Stimulated activated naive CD8-positive, alpha-beta T cell treated with anti-CD3 and anti-CD28 coated beads, Interleukin-15, Interleukin-2, amounts not matched to agents 100 ng/mL and 50 ng/mL, for 24 hours (primary cell): ENCODE data around the gene MGLL.
"Not testable (repeated sequence)": the region's sequence is repeated elsewhere in the genome, so short reads cannot be mapped to it uniquely, and the experiment has no call there.

Experiments
- H3K27ac Mint-ChIP-seq: one replicate; pipeline ENCODE4 v1.8.0; 2021; ENCODE audit warnings: mild to moderate bottlenecking, mixed read lengths
- H3K27me3 Mint-ChIP-seq: one replicate; pipeline ENCODE4 v1.8.0; 2021; ENCODE audit warnings: mixed read lengths
- H3K36me3 Mint-ChIP-seq: one replicate; pipeline ENCODE4 v1.8.0; 2021; ENCODE audit warnings: low read depth, mixed read lengths
- H3K4me1 Mint-ChIP-seq: one replicate; pipeline ENCODE4 v1.8.0; 2021; ENCODE audit warnings: low read depth, mixed read lengths
- H3K4me3 Mint-ChIP-seq: one replicate; pipeline ENCODE4 v1.8.0; 2021; ENCODE audit warnings: mild to moderate bottlenecking, mixed read lengths
- H3K9me3 Mint-ChIP-seq: one replicate; pipeline ENCODE4 v1.8.0; 2021; ENCODE audit warnings: mixed read lengths

The MGLL gene

DNA sequence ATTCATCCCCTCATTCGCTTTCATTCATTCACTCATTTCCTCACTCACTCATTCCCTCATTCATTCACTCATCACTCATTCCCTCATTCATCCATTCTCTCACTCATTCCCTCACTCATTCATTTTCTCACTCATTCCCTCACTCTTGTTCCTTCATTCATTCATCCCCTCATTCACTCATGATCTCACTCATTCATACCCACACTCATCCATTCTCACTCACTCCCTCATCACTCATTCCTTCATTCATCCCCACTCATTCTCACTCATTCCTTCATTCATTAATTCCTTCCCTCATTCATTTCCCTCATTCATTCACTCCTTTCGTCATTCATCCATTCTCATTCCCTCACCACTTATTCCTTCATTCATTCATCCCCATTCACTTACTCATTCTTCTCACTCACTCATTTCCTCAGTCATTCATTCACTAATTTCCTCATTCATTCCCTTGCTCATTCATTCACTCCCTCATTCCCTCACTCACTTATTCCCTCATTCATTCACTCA lies 135.0 kb downstream of the MGLL start:
- H3K27me3 Mint-ChIP-seq = no peaks in the 10 kb centered on the region
- H3K4me1 Mint-ChIP-seq = peaks cover 11% of the 10 kb centered on the region
- H3K9me3 Mint-ChIP-seq = no peaks in the 10 kb centered on the region
- no peak overlapping the region for H3K27ac Mint-ChIP-seq
- H3K4me3 Mint-ChIP-seq = no peak overlapping the region
- no peaks in the 10 kb centered on the region for H3K36me3 Mint-ChIP-seq

DNA sequence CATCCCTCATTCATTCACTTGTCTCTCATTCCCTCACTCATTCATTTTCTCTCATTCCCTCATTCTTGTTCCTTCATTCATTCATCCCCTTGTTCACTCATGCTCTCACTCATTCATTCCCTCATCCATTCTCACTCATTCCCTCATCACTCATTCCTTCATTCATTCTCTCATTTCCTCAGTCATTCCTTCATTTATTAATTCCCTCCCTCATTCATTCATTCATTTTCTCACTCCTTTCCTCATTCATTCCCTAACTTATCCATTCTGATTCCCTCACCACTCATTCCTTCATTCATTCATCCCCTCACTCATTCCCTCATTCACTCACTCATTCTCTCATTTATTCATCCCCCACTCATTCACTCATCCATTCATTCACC lies 135.8 kb downstream of the MGLL start:
- Mint-ChIP-seq H3K4me3 (no peak overlapping the region), H3K4me1 (peaks cover 11% of the 10 kb centered on the region), H3K27ac (no peak overlapping the region), H3K9me3 (no peaks in the 10 kb centered on the region), H3K27me3 (no peaks in the 10 kb centered on the region), H3K36me3 (no peaks in the 10 kb centered on the region)

DNA sequence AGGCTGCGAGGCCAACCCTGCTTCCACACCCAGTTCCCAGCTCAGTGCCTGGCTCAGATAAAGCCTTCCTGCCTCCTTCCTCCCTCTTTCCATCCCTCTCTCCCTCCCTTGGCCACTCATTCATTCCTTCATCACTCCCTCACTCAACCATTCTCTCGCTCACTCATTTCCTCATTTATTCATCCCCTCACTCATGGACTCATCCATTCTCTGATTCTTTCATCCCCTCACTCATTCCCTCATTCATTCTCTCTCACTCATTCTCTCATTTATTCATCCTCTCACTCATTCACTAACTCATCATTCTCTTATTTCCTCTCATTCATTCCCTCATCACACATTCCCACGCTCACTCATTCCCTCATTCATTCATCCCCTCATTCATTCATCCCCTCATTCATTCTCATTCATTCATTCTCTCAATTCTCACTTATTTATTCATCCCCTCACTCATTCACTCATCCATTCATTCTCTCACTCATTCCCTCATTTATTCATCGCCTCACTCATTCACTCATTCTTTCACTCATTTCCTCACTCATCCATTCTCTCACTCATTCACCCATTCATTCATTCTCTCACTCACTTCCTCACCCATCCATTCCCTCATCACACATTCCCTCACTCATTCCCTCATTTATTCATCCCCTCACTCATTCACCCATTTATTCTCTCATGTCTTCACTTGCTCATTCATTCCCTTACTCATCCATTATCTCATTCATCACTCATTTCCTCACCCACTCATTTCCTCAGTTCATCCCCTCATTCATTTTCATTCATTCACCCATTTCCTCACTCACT lies 136.4 kb downstream of the MGLL start:
- H3K4me1 Mint-ChIP-seq = peaks cover 11% of the 10 kb centered on the region
- no peak overlapping the region for H3K4me3 Mint-ChIP-seq
- H3K27me3 Mint-ChIP-seq = no peaks in the 10 kb centered on the region
- H3K36me3 Mint-ChIP-seq = no peaks in the 10 kb centered on the region
- H3K9me3 Mint-ChIP-seq = no peaks in the 10 kb centered on the region
- H3K27ac Mint-ChIP-seq = no peak overlapping the region

DNA sequence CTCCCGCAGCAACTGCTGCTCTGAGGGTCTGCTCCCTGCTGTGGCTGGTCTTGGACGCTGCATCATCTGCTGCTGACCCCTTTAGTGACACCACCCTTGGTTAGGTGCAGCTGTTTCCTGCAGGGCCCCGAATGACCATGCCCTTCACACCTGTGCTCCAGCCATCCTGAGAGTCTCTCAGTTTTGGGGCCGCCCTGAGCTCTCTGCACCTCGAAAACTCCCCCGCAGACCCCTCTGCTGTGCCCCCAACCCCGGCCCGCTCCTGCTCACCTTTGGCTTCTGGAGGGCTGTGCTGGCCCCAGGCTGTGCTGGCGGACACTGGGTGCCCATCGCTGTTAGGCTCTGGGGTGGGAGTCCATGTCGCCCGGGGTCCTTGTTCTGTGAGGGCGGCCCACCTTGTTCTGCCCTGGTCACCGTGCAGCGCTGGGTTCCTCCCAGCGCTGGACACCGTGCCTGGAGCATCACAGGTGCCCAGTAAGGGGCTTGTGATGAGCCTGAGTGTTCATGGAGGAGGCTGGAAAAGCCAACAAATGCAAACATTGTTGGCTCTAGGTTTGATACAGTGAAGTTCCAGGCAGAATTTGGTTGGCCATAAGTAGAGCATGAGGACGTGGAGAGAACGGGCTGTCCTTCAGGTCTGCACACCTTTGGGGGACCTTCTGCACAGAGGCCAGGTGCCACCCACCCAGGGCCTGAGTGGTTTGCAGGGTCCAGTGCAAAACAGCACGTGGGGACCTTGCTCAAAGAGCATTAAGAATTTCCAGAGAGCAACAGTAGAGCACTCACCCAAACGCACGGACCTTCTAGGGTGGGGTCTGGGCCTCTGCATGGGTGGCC lies 137.2 kb downstream of the MGLL start:
- Mint-ChIP-seq H3K27me3 (no peaks in the 10 kb centered on the region), H3K4me1 (peaks cover 11% of the 10 kb centered on the region), H3K9me3 (no peaks in the 10 kb centered on the region), H3K36me3 (no peaks in the 10 kb centered on the region), H3K27ac (no peak overlapping the region), H3K4me3 (no peak overlapping the region)

DNA sequence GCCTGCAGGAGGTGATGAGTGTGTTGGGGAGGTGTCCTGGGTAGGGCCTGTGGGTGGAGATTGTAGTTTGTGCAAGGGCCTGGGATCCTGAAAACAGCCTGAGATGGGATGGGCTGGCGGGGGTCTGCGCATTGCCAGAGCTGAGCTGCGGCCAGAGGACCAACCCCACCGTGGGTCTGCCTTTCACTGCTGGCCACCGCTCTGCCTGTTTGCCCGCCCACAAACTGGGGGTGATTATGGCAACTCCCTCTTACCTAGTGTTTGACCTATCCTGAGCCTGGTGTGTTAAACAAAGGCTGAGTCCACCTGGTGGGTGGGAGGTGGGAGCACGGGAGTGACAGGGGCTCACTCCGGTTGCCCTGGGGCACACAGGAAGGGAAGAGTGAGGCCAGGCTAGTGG lies 139.8 kb downstream of the MGLL start:
- peaks cover 11% of the 10 kb centered on the region for H3K4me1 Mint-ChIP-seq

DNA sequence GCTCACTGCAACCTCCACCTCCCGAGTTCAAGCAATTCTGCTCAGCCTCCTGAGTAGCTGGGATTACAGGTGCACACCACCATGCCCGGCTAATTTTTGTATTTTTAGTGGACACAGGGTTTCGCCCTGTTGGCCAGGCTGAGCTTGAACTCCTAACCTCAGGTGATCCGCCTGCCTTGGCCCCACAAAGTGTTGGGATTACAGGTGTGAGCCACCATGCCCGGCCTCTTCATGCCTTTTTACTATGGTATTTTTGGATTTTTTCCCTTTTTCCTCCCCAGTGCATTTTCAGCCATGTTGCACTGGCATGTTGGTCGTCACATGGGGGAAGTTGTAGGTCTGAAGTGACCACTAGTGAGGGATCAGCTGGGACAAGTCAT lies 140.2 kb downstream of the MGLL start:
- not testable (repeated sequence) for H3K36me3 Mint-ChIP-seq, H3K27me3 Mint-ChIP-seq, H3K27ac Mint-ChIP-seq, H3K9me3 Mint-ChIP-seq, H3K4me3 Mint-ChIP-seq
- H3K4me1 Mint-ChIP-seq = peaks cover 11% of the 10 kb centered on the region

More for the DNA sequence above, 139.8 kb downstream of the MGLL start:
- H3K27ac Mint-ChIP-seq = no peak overlapping the region
- H3K9me3 Mint-ChIP-seq = no peaks in the 10 kb centered on the region
- H3K27me3 Mint-ChIP-seq = no peaks in the 10 kb centered on the region
- H3K36me3 Mint-ChIP-seq = no peaks in the 10 kb centered on the region
- H3K4me3 Mint-ChIP-seq = no peak overlapping the region

DNA sequence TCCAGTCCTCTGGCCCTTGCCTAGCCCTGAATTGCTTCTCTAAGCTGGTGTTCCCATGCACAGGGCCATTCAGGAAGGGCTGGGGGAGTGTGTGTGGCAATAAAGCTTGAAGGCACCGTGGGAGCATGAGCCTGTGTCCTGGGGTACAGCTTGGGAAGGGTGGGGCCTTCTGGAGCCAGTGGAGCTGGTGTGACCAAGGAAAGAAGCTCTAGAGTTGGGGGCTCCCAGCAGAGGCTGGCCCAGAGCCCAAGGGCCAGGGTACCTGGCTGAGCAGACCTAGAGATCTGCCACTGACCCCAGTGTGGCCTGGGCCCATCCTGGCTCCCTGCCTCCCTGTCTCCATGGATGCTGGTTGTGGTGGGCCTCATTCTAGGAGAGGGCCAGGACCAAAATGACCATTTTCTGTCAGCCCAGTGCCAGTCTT lies 141.5 kb downstream of the MGLL start:
- Mint-ChIP-seq H3K4me3 (no peak overlapping the region), H3K4me1 (peaks cover 14% of the 10 kb centered on the region), H3K27ac (no peak overlapping the region), H3K9me3 (no peaks in the 10 kb centered on the region), H3K27me3 (no peaks in the 10 kb centered on the region), H3K36me3 (no peaks in the 10 kb centered on the region)

DNA sequence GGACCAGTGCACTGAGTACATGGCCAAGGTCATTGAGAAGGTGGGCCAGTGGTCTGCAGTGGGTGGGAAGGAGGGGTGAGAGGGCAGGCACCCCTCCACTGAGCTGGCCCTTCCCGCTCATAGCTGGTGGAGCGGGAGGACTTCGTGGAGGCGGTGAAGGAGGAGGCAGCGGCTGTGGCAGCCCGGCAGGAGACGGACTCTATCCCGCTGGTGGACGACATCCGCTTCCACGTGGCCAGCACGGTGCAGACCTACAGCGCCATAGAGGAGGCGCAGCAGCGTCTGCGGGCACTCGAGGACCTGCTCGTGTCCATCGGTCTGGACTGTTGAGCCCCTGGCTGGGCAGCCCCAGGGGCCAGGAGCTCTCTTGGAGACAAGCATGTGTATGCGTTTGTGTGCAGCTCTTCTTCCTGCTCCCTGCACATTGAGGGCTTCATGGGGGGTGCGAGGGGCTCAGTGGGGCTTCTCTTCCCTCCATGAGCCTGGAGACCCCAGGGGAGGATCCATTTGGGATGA lies 142.1 kb downstream of the MGLL start:
- Mint-ChIP-seq H3K4me3 (no peak overlapping the region), H3K27me3 (no peaks in the 10 kb centered on the region), H3K9me3 (no peaks in the 10 kb centered on the region), H3K36me3 (no peaks in the 10 kb centered on the region), H3K4me1 (peaks cover 17% of the 10 kb centered on the region), H3K27ac (no peak overlapping the region)

DNA sequence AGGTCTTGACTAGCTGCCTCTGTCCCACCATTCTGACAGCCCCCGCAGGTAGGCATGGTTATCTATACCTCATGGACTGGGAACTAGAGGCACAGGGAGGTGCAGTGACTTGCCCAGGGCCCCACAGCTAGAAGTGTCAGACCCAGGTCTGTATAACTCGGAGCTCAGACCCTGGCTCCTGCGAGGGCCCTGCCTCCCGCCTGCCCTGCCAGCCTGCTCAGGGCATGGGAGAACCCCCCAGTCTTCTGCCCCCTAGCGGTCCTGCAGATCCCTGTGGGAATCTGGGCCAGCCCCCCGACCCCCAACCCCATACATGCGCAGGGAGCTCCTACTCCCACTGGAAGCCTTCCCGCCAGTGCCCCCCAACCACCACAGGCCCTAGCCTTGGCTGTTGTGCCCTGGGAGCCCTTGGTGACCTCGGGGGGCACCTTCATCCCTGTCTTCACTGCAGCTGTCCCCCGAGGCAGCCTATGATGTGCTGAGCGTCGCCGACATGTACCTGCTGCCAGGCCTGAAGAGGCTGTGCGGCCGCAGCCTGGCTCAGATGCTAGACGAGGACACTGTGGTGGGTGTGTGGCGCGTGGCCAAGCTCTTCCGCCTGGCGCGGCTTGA lies 142.7 kb downstream of the MGLL start:
- Mint-ChIP-seq H3K36me3 (no peaks in the 10 kb centered on the region), H3K9me3 (no peaks in the 10 kb centered on the region), H3K27me3 (no peaks in the 10 kb centered on the region), H3K4me1 (peaks cover 21% of the 10 kb centered on the region), H3K4me3 (no peak overlapping the region), H3K27ac (no peak overlapping the region)

DNA sequence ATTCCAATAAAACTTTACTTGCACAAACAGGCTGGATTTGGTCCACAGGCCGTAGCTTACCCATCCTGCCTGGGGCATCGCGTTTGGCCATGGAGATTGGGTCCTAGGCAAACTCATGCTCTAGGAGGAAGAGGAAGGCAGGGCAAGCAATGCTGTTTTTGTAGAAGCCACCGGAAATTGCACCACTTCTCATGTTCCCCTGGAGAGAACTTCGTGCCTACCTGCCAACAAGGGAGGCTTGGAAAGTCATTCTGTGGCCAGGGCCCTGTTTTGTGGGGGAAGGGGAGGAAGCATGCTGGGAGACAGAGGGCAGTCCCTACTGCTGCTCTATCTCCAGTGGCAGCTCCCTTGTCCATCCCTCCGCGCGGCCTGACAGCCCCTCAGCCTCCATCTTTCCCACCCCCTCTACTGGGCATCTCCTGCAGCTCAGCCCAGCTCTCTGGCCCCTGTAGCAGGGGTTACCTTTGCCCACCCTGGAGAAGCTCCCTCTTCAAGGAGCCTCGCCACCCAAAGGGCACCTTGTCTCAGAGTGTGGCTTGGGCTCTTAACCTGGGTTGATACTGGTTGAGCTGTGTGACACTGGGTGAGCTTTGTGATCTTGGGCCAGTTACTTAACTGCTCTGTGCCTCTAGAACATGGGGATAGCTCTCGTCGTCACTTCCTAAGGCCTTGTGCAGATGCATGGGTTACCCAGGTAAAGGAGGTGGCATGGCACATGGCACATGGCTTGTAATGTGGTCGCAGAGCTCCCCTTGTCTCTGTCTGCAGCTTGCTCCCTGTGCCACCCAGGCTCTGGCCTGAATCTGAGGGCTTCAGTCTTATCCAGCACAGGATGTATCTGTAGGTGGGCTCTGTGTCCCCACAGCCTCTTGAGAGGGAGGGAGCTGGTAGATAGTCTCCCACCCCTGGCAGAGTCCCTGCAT lies 143.4 kb downstream of the MGLL start:
- Mint-ChIP-seq H3K9me3 (no peaks in the 10 kb centered on the region), H3K4me1 (peaks cover 23% of the 10 kb centered on the region), H3K27ac (no peak overlapping the region), H3K4me3 (no peak overlapping the region), H3K36me3 (no peaks in the 10 kb centered on the region), H3K27me3 (no peaks in the 10 kb centered on the region)

DNA sequence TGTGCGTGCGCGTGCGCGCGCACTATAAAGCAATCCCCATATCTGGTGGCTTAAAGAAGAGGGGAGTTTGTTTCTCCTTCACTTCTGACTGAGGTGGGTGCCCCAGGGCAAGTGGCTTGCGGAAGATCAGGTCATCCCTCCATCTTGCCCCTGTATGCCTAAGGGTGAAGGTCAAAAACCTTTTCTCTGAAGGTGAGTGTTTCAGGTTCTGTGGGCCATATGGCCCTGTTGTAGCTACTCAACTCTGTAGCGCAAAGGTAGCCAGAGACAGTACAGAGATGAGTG lies 144.1 kb downstream of the MGLL start:
- Mint-ChIP-seq H3K9me3 (no peaks in the 10 kb centered on the region), H3K4me1 (peaks cover 22% of the 10 kb centered on the region), H3K4me3 (no peak overlapping the region), H3K27me3 (no peaks in the 10 kb centered on the region), H3K36me3 (no peaks in the 10 kb centered on the region), H3K27ac (no peak overlapping the region)

DNA sequence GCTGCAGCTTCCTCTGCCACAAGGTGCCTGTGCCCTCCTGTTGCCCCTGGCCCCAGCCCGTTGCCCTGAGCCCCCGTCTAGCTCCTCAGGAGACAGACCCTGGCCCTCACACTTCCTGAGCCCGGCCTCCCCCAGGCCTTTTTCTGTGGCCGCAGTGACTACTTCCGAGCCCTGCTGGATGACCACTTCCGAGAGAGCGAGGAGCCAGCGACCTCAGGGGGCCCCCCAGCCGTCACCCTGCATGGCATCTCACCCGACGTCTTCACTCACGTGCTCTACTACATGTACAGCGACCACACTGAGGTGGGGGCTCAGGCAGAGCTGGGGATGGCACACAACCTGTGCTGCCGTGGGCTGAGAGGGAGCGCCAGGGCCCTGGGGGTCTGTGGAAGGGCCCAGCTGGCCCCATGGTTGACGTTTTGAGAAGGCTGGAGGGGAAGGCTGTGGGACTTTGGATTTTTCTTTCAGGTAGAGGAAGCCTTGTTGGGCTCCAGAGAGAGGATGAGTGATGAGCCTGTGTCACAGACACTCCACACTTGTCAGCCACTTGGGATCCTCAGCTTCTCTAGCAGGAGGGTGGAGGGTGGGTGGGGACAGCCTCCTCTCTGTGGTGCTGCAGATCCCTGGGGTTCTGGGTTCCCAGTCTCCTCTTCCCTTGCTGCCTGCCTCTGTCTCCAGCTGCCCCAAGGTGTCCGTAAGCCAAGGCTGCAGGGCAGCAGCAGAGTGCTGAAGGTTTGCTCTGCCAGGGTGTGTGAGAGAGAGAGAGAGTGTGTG lies 144.6 kb downstream of the MGLL start:
- H3K4me1 Mint-ChIP-seq = peaks cover 22% of the 10 kb centered on the region
- H3K36me3 Mint-ChIP-seq = no peaks in the 10 kb centered on the region
- H3K27ac Mint-ChIP-seq = no peak overlapping the region
- H3K4me3 Mint-ChIP-seq = no peak overlapping the region
- H3K27me3 Mint-ChIP-seq = no peaks in the 10 kb centered on the region
- H3K9me3 Mint-ChIP-seq = no peaks in the 10 kb centered on the region

DNA sequence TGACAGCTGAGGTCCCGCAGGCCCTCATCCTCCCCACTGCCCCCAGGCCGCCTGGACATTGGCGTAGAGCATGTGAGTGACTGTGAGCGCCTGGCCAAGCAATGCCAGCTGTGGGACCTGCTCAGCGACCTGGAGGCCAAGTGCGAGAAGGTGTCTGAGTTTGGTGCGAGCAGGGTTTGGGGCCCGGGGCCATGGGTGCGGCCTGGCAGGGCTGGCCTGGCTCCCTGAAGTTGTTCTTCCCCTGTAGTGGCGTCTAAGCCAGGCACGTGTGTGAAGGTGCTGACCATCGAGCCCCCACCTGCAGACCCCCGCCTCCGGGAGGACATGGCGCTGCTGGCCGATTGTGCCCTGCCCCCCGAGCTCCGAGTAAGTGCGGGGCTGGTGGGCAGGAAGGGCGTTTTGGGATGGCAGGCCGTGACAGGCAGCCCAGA lies 145.4 kb downstream of the MGLL start:
- Mint-ChIP-seq H3K4me1 (peaks cover 22% of the 10 kb centered on the region), H3K9me3 (no peaks in the 10 kb centered on the region), H3K4me3 (no peak overlapping the region), H3K36me3 (no peaks in the 10 kb centered on the region), H3K27me3 (no peaks in the 10 kb centered on the region), H3K27ac (no peak overlapping the region)

DNA sequence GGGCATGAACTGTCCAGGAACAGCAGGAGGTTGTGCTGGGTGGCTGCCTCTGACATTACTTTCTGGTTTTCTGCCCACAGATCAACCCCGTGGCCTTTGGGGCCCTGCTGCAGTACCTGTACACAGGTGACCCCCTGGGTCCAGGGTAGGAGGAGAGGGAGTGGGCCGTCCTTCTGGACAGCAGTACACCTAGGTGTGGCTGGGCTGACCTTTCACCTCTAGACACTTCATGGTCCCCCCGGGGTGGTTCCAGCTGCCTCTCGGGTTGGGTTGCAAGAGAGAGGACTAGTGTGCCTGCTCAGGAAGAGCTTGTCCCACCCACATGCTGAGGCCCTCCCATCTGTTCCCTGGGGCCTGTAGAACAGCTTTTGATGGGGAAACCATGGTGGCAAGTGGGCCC lies 145.9 kb downstream of the MGLL start:
- Mint-ChIP-seq H3K27ac (no peak overlapping the region), H3K4me1 (peaks cover 23% of the 10 kb centered on the region), H3K27me3 (no peaks in the 10 kb centered on the region), H3K36me3 (no peaks in the 10 kb centered on the region), H3K9me3 (no peaks in the 10 kb centered on the region), H3K4me3 (no peak overlapping the region)
